ENCODE data around the gene SH3RF3.

Gene SH3RF3

GRCh38 chr2:109353806-109354745 lies 225.1 kb downstream of the SH3RF3 start:
- DNase-seq (ENCODE audit: low spot score) = no peak

GRCh38 chr2:109355192-109355843 lies 226.3 kb downstream of the SH3RF3 start:
- DNase-seq (ENCODE audit: low spot score) = no peak

GRCh38 chr2:109356324-109357035 lies 227.5 kb downstream of the SH3RF3 start:
- DNase-seq (ENCODE audit: low spot score) = no peak

- DNase-seq (ENCODE audit: low spot score) = no peak
Measured at GRCh38 chr2:109364217-109364616, 235.2 kb downstream of the SH3RF3 start.

- DNase-seq (ENCODE audit: low spot score) = no peak
Measured at GRCh38 chr2:109365131-109365530, 236.1 kb downstream of the SH3RF3 start.

GRCh38 chr2:109367683-109368082 lies 238.7 kb downstream of the SH3RF3 start:
- DNase-seq (ENCODE audit: low spot score) = no peak

- no peak for DNase-seq (ENCODE audit: low spot score)
Measured at GRCh38 chr2:109368798-109369197, 239.8 kb downstream of the SH3RF3 start.

- no peak for DNase-seq (ENCODE audit: low spot score)
Measured at GRCh38 chr2:109369671-109370191, 240.7 kb downstream of the SH3RF3 start.

- no peak for DNase-seq (ENCODE audit: low spot score)
Measured at GRCh38 chr2:109370399-109371035, 241.5 kb downstream of the SH3RF3 start.

- DNase-seq (ENCODE audit: low spot score) = no peak
Measured at GRCh38 chr2:109371481-109372170, 242.6 kb downstream of the SH3RF3 start.

GRCh38 chr2:109372171-109372568 lies 243.2 kb downstream of the SH3RF3 start:
- no peak for DNase-seq (ENCODE audit: low spot score)

- no peak for DNase-seq (ENCODE audit: low spot score)
Measured at GRCh38 chr2:109372614-109373013, 243.6 kb downstream of the SH3RF3 start.

GRCh38 chr2:109373791-109374547 lies 245.0 kb downstream of the SH3RF3 start:
- no peak for DNase-seq (ENCODE audit: low spot score)

GRCh38 chr2:109374548-109375130 lies 245.6 kb downstream of the SH3RF3 start:
- DNase-seq (ENCODE audit: low spot score) = no peak

- no peak for DNase-seq (ENCODE audit: low spot score)
Measured at GRCh38 chr2:109375131-109375561, 246.1 kb downstream of the SH3RF3 start.

- no peak for DNase-seq (ENCODE audit: low spot score)
Measured at GRCh38 chr2:109375656-109376055, 246.7 kb downstream of the SH3RF3 start.

GRCh38 chr2:109376115-109376514 lies 247.1 kb downstream of the SH3RF3 start:
- DNase-seq (ENCODE audit: low spot score) = no peak

- DNase-seq (ENCODE audit: low spot score) = no peak
Measured at GRCh38 chr2:109376796-109377495, 247.9 kb downstream of the SH3RF3 start.

- no peak for DNase-seq (ENCODE audit: low spot score)
Measured at GRCh38 chr2:109377976-109378375, 249.0 kb downstream of the SH3RF3 start.
